WERI-Rb-1 (cell line): Measurements from ENCODE around the gene TOMM7.

Source experiments
- DNase-seq: peaks from one replicate; pipeline ENCODE4 v3.0.0-alpha.2; 2020
- H3K27ac ChIP-seq: fragments of 250-450 bp; sonication (Bioruptor Pico); 2 replicates; pipeline ENCODE4 v1.5.1; 2020; ENCODE audit warnings: mild to moderate bottlenecking, moderate library complexity
- H3K27me3 ChIP-seq: fragments of 250-450 bp; sonication (Bioruptor Pico); 2 replicates; pipeline ENCODE4 v1.5.1; 2021; ENCODE audit warnings: mild to moderate bottlenecking, low read depth, moderate library complexity; ENCODE audit not compliant: insufficient read depth, severe bottlenecking
- H3K36me3 ChIP-seq: fragments of 250-450 bp; sonication (Bioruptor Pico); 2 replicates; pipeline ENCODE4 v1.5.1; 2020; ENCODE audit warnings: mild to moderate bottlenecking, moderate library complexity
- H3K4me3 ChIP-seq: 2 replicates; pipeline ENCODE4 v1.5.1; 2011; ENCODE audit warnings: low read depth, mild to moderate bottlenecking, control low read depth, low read length
- H3K9me3 ChIP-seq: fragments of 250-450 bp; sonication (Bioruptor Pico); 2 replicates; pipeline ENCODE4 v1.5.1; 2021; ENCODE audit warnings: mild to moderate bottlenecking, moderate library complexity; ENCODE audit not compliant: severe bottlenecking
- CTCF ChIP-seq: IDR thresholded peaks from 2 replicates; pipeline ENCODE4 v1.5.1; 2011; ENCODE audit warnings: low read depth, mild to moderate bottlenecking, control low read depth, inconsistent platforms, low read length

TOMM7 gene

GRCh38 chr7:22814261-22815208 lies 8.1 kb downstream of the TOMM7 start:
- DNase-seq, result no peak
- Histone ChIP-seq H3K4me3 (no peak overlapping the region), H3K27ac (no peak overlapping the region), H3K9me3 (no peaks in the 10 kb centered on the region), H3K36me3 (peaks cover 31% of the 10 kb centered on the region), H3K27me3 (no peaks in the 10 kb centered on the region)
- no peak for TF ChIP-seq CTCF

GRCh38 chr7:22812353-22812752 lies 10.3 kb downstream of the TOMM7 start:
- Histone ChIP-seq H3K27ac (no peak overlapping the region), H3K9me3 (no peaks in the 10 kb centered on the region), H3K27me3 (no peaks in the 10 kb centered on the region), H3K4me3 (no peak overlapping the region), H3K36me3 (peaks cover 26% of the 10 kb centered on the region)
- DNase-seq, result no peak
- TF ChIP-seq CTCF, result no peak

GRCh38 chr7:22811746-22812280 lies 10.8 kb downstream of the TOMM7 start:
- no peak overlapping the region for H3K27ac ChIP-seq
- H3K36me3 ChIP-seq, result peaks cover 21% of the 10 kb centered on the region
- no peak for TF ChIP-seq CTCF

GRCh38 chr7:22810843-22811242 lies 11.8 kb downstream of the TOMM7 start:
- Histone ChIP-seq H3K27ac (no peak overlapping the region), H3K36me3 (peaks cover 13% of the 10 kb centered on the region), H3K4me3 (no peak overlapping the region), H3K27me3 (no peaks in the 10 kb centered on the region), H3K9me3 (no peaks in the 10 kb centered on the region)
- no peak for DNase-seq
- TF ChIP-seq CTCF, result no peak

More at GRCh38 chr7:22811746-22812280, 10.8 kb downstream of the TOMM7 start:
- DNase-seq, result no peak
- Histone ChIP-seq H3K27me3 (no peaks in the 10 kb centered on the region), H3K4me3 (no peak overlapping the region), H3K9me3 (no peaks in the 10 kb centered on the region)

- Histone ChIP-seq H3K27me3 (no peaks in the 10 kb centered on the region), H3K4me3 (no peak overlapping the region), H3K9me3 (no peaks in the 10 kb centered on the region), H3K36me3 (peaks cover 11% of the 10 kb centered on the region), H3K27ac (no peak overlapping the region)
- DNase-seq, result no peak
- TF ChIP-seq CTCF, result no peak
These were observed 12.6 kb downstream of the TOMM7 start for GRCh38 chr7:22809902-22810642.
